K562 (cell line): Measurements from ENCODE around the gene NOP14. TPM values are rescaled to one million over a fixed set of nuclear protein-coding genes. Genes with fewer than 3 reads are reported as not detected.

Experiments
- polyA plus RNA-seq, 8 experiments: library from polyadenylated mRNA; depleted of rRNA in 4 of 8; stranded (reverse) in 5 of 8; unstranded in 3 of 8; fragments of >200 nt; fragmentation: Nextera tagmentation in 2 of 8; fragmentation: Illumina TruSeq in 1 of 8; extraction: Ambion mirVana in 2 of 8; extraction: Trizol in 1 of 8; gene quantifications; 2 replicates each; pipeline versions ENCODE4 v1.2.1 to v1.2.3, GENCODE V29; 2011 to 2014; ENCODE audit warnings: inconsistent platforms in 1 of 8, missing spikeins in 1 of 8
- total RNA-seq, 7 experiments: library from RNA; depleted of rRNA in 6 of 7; stranded (reverse); fragments of >200 nt in 6 of 7; fragmentation: Illumina TruSeq in 2 of 7; extraction: Trizol in 2 of 7; gene quantifications; 2 replicates each; pipeline versions ENCODE4 v1.2.1 to v1.2.3, GENCODE V29; 2011 to 2021; ENCODE audit warnings: low replicate concordance in 1 of 7
- TF ChIP-seq, protein P1 (sequence below): fragments of 250-450 bp; sonication (Bioruptor Pico); IDR thresholded peaks from 2 replicates; pipeline ENCODE4 v1.5.0; 2020; ENCODE audit warnings: mild to moderate bottlenecking, borderline replicate concordance
- TF ChIP-seq, protein P2 (sequence below): fragments of 250-450 bp; sonication (Bioruptor Pico); IDR thresholded peaks from 2 replicates; pipeline ENCODE4 v1.8.0; 2022; ENCODE audit warnings: inconsistent platforms
- TF ChIP-seq, protein P3 (sequence below): fragments of 150-350 bp; conservative IDR thresholded peaks from 2 replicates; pipeline ENCODE4 v1.6.1; 2014; ENCODE audit warnings: low read length

Gene NOP14
- total and polyA plus RNA-seq, 9 of the 15 experiments (the other 6 are each of a cell fraction or from before 2014, with no cell fraction given), result 12.7 to 76.0 (median 50.9) TPM

DNA sequence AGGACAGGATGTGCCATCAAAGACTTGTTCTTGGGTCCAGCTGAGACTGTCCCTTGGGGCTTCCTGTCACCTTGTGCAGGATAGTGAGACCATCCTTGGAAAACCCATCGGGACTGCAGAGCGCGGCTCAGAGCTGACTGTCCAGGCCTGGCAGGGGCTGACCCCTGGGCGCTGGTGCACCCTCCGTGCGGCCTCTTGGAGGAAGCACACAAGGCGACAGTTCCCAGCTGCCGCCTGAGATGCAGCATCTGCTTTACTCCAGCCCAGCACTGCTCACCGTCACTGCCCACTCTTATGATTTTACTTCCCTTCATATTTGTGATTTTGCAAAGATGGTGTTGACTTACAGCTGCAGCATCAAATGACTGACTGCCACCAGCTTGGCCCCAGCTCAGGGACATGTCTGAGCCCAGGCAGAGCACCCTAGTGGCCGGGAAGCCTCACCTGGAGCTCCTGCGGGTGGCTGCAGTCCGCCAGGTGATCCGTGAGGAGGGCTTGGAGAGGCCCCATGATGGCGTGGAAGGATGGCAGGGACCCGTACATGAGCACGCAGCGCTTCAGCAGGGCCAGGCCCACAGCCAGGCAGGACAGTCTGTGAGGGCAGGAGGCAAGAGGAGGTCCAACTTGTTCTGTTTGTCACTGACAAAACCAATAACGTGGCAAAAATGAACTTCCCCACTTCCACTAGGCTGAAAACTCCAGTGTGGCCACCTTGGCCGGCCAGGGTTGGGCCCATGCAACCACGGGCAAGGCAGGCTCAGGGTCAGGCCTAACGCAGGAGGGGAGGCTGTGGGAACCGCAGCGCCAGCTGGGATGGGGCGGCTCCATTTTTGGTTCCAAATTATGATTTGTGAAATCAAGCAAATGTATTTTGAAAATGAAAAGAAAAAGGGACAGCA lies 21.8 kb downstream of the NOP14 start (continued):
- TF ChIP-seq, protein P1, sequence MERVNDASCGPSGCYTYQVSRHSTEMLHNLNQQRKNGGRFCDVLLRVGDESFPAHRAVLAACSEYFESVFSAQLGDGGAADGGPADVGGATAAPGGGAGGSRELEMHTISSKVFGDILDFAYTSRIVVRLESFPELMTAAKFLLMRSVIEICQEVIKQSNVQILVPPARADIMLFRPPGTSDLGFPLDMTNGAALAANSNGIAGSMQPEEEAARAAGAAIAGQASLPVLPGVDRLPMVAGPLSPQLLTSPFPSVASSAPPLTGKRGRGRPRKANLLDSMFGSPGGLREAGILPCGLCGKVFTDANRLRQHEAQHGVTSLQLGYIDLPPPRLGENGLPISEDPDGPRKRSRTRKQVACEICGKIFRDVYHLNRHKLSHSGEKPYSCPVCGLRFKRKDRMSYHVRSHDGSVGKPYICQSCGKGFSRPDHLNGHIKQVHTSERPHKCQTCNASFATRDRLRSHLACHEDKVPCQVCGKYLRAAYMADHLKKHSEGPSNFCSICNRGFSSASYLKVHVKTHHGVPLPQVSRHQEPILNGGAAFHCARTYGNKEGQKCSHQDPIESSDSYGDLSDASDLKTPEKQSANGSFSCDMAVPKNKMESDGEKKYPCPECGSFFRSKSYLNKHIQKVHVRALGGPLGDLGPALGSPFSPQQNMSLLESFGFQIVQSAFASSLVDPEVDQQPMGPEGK (CRISPR knock-in tag), result no peak
- TF ChIP-seq, protein P2, sequence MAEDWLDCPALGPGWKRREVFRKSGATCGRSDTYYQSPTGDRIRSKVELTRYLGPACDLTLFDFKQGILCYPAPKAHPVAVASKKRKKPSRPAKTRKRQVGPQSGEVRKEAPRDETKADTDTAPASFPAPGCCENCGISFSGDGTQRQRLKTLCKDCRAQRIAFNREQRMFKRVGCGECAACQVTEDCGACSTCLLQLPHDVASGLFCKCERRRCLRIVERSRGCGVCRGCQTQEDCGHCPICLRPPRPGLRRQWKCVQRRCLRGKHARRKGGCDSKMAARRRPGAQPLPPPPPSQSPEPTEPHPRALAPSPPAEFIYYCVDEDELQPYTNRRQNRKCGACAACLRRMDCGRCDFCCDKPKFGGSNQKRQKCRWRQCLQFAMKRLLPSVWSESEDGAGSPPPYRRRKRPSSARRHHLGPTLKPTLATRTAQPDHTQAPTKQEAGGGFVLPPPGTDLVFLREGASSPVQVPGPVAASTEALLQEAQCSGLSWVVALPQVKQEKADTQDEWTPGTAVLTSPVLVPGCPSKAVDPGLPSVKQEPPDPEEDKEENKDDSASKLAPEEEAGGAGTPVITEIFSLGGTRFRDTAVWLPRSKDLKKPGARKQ (CRISPR knock-in tag), result no peak
- TF ChIP-seq, protein P3, sequence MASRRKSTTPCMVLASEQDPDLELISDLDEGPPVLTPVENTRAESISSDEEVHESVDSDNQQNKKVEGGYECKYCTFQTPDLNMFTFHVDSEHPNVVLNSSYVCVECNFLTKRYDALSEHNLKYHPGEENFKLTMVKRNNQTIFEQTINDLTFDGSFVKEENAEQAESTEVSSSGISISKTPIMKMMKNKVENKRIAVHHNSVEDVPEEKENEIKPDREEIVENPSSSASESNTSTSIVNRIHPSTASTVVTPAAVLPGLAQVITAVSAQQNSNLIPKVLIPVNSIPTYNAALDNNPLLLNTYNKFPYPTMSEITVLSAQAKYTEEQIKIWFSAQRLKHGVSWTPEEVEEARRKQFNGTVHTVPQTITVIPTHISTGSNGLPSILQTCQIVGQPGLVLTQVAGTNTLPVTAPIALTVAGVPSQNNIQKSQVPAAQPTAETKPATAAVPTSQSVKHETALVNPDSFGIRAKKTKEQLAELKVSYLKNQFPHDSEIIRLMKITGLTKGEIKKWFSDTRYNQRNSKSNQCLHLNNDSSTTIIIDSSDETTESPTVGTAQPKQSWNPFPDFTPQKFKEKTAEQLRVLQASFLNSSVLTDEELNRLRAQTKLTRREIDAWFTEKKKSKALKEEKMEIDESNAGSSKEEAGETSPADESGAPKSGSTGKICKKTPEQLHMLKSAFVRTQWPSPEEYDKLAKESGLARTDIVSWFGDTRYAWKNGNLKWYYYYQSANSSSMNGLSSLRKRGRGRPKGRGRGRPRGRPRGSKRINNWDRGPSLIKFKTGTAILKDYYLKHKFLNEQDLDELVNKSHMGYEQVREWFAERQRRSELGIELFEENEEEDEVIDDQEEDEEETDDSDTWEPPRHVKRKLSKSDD, result no peak
